HG03354 (cell line): Measurements from ENCODE around the gene OR10A3.

Experiments used
- ATAC-seq: cut with Tn5 transposase; IDR thresholded peaks from one replicate; pipeline ENCODE4 v1.9.1; 2021; ENCODE audit warnings: mild to moderate bottlenecking; ENCODE audit not compliant: unreplicated experiment, poor library complexity, severe bottlenecking

The OR10A3 gene

DNA sequence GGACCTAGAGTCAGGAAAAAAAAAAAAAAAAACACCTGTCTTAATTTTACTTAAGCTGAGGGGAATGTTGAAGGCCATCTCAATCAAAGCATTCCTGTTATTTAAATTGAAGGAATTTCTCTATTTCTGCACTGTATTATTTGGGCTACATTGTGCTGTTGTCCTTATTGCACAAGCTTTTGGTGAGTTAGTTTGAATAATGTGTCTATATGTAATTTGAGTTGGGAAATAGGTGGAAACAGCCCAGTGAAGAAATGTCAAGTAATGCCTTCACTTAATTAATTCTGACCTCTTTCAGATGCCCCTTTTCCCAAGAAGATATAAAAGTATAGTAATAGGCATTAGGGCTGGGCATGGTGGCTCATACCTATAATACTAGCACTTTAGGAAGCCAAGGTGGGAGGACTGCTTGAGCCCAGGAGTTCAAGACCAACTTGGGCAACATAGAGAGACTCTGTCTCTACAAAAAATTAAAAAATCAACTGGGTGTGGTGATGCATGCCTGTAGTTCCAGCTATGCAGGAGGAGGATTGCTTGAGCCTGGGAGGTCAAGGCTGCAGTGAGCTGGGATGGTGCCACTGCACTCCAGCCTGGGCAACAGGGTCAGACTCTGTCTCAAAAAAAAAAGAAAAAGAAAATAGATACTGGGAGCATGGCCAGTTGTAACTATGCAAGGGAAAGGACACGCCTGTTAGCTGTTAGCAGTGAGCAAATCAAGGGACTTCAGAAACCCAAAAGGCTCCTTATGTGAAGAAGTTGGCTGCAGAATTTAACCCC lies 45.3 kb downstream of the OR10A3 start:
- ATAC-seq = no peak

DNA sequence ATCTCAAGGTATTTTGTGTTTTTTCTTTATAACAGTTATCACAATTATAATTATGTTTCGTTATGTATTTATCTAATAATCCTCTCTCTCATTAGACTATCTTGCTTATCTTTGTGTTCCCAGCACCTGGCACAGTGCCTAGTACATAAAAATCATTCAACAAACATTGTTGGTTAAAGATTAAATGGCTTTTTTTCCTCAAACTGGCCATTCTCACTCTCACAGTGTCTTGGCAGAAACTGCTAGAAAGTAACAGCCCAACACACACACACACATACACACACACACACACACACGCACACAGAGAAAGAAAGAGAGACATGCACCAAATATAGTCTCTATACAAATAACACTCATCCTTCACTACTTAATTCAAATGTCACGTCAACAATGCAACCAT lies 47.3 kb downstream of the OR10A3 start:
- ATAC-seq = no peak

DNA sequence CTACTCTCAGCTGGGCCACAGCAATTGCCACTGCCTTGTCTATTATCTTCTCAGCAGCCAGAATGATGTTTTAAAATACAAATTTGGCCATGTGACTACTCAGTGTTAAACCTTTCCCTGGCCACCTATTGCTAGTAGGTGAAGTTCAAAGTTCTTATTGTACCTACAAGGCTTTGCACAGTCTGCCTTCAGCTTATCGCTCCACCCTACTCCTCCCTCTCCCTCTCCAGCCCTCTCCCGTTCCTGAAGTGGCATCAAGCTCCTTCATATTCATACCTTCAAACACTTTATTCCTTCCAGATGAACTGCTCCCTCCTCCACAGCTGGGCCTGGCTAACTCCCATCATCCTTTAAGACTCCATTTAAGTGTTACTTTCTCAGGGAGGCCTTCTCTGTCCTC lies 47.7 kb downstream of the OR10A3 start:
- no peak for ATAC-seq

DNA sequence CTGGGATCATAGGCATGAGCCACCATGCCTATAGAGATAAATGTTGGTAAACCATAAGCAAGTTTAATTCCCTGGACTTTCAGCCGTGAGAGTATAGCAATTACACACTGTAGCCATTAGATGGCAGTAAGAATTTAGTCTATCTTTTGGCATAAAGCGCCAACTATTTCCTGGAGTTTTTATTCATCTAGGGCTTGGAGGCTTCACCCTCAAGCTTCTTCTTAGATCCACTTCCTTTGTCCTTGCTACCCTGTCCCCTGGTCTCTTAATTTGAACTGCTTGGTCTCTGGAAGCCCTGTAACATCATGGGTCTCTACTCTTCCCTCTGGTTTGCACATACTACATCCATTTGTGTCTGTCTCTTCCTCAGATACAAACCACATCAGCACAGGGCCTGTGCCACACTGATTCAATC lies 48.7 kb downstream of the OR10A3 start:
- ATAC-seq = peak; percentile 67

DNA sequence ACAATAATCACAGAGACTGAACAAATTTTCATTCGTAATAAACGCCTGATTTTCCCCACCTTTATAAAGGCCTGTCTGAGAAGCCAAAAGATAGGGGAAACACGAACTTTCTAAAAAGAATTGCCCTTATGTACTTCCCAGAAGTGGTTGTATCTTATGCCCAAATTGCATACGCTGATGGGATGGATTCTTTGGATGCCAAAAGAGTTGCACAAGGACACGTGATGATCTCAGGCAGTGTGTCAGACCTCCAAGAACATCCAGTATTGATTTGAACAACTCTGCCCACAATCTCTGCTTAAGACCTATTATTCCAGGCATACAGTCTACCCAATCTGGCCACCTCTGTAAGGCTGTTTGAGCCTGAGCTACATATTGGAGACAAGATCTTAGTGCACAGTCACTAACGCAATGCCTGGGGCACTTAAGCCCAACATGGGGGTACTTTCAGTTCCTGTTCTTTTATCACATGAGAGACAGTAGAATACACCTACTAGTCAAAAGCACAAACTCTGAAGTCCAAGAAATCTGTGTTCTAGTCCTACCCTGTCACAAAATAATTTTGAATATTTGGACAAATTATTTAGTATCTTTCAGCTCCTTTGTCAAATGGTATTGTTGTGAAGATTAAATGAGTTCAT lies 49.3 kb downstream of the OR10A3 start:
- ATAC-seq = peak; percentile 79

DNA sequence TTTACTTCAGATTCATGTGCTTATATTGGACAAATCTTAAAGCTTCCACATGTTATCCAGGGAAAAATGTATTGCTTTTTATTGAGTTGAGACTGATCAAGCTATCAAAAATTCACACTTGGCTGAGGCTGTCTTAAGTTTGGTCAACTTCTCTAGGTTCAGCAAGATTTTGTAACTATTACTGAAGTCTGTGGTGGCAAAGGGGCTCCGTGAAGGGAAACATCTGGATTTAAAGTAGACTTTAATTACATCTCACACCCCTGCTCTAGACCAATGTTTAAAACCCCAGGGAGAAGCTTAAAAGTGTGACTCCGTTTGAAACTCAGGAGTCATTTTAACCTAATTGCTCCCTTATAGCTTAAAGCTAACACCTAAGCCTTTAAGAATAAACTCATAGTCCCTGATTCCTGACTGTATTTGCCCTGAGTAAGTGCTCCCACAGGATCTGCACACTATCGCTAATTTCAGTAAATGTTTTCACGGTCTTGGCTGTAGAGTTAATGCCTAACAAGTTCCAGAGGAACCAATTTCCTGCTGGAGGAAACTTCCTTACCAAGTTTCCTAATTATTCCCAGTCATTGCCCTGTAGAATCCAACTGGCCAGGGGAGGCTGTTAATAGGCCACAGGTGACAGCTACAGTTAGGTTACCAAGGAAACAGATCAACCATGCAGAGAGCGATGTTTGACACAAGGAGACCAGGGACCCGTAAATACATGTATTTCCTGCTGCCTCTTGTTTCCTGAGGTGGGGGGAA lies 50.9 kb downstream of the OR10A3 start:
- peak; percentile 56 for ATAC-seq

DNA sequence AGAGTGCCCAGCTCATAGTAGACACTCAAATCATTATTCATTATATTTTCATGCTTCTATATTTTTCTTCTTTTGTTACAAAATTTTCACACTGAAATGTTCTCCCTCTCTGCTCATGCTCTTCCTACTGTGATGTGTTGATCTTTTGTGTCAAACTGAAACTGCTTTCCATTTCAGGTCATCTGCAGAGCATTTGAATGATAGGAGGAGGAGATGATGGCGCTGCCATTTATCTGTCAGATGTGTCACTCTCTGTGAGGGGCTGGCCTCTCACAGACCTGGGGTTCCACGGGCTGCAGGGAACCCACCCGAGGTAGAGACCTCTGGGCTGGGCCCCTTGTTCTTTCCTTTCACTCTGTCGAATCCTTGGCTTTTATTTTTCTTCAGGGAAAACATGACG lies 51.5 kb downstream of the OR10A3 start:
- peak; percentile 37 for ATAC-seq
